ENCODE data around the gene VGLL4. TPM values are rescaled to one million over a fixed set of nuclear protein-coding genes. Genes with fewer than 3 reads are reported as not detected.

VGLL4 gene
- polyA plus RNA-seq, 3 donors, result 8.5 to 13.2 (median 10.0) TPM

DNA sequence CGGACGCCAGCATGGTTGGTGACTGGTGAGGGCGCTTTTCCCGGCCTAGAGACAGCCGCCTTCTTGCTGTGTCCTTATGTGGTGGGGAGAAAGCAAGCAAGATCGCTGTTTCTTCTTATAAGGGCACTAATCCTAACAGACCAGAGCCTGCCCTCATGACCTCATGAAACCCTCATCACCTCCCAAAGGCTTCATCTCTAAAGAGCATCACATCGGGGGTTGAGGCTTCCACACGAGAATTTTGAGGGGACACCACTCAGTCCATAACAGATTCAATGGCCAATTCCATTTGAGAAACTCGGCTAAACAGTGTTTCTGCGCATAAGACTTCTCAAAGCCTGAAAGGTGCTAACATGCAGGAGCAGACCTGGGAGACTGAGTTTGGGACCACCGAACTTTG is 54.0 kb downstream of the VGLL4 start:
- Histone ChIP-seq H2AFZ (ENCODE audit: insufficient read depth, low read depth, low read length, poor library complexity, severe bottlenecking) (no peak overlapping the region), H3K79me2 (ENCODE audit: insufficient read depth, low read length) (peaks cover 79% of the 10 kb centered on the region), H3K4me3 (replicated peaks in 1 of 3; ENCODE audit: low read depth in 2 of 3, low read length in 3 of 3) (no peak overlapping the region), H3K27me3 (ENCODE audit: control insufficient read depth in 2 of 2, insufficient read depth in 2 of 2, low read length in 2 of 2) (no peaks in the 10 kb centered on the region), H4K20me1 (ENCODE audit: insufficient read depth, low read length) (peaks cover 88% of the 10 kb centered on the region), H3K4me2 (replicated peaks; ENCODE audit: extremely low read depth, low read length, poor library complexity, severe bottlenecking) (no peak overlapping the region), H3K27ac (ENCODE audit: low read depth in 1 of 2, low read length in 2 of 2) (no peak overlapping the region), H3K9ac (ENCODE audit: insufficient read depth, low read length, poor library complexity, severe bottlenecking) (no peak overlapping the region), H3K36me3 (replicated peaks in 1 of 2; ENCODE audit: control insufficient read depth in 1 of 2, insufficient read depth in 2 of 2, low read length in 2 of 2) (peaks cover 6 to 49% of the 10 kb centered on the region in 2 donors), H3K4me1 (ENCODE audit: control insufficient read depth in 1 of 2, insufficient read depth in 2 of 2, low read length in 2 of 2) (no peaks in the 10 kb centered on the region), H3K9me3 (replicated peaks in 1 of 2; ENCODE audit: control insufficient read depth in 1 of 2, insufficient read depth in 1 of 2, low read length in 2 of 2) (no peaks in the 10 kb centered on the region)
- no peak overlapping the region for H3K4me3 Mint-ChIP-seq
- intact Hi-C loops (cut with micrococcal nuclease), result no loop called here
- peaks cover 22% of the 10 kb centered on the region for H3K4me1 Mint-ChIP-seq
- no peak for DNase-seq
- no peaks in the 10 kb centered on the region for H3K27me3 Mint-ChIP-seq (ENCODE audit: low read depth in 3 of 3)
- H3K36me3 Mint-ChIP-seq, result peaks cover 26 to 35% of the 10 kb centered on the region in 2 donors
- 86% methylated on average over 7 of the region's 11 CpGs for WGBS (ENCODE audit: insufficient coverage)
- TF ChIP-seq, protein P1, sequence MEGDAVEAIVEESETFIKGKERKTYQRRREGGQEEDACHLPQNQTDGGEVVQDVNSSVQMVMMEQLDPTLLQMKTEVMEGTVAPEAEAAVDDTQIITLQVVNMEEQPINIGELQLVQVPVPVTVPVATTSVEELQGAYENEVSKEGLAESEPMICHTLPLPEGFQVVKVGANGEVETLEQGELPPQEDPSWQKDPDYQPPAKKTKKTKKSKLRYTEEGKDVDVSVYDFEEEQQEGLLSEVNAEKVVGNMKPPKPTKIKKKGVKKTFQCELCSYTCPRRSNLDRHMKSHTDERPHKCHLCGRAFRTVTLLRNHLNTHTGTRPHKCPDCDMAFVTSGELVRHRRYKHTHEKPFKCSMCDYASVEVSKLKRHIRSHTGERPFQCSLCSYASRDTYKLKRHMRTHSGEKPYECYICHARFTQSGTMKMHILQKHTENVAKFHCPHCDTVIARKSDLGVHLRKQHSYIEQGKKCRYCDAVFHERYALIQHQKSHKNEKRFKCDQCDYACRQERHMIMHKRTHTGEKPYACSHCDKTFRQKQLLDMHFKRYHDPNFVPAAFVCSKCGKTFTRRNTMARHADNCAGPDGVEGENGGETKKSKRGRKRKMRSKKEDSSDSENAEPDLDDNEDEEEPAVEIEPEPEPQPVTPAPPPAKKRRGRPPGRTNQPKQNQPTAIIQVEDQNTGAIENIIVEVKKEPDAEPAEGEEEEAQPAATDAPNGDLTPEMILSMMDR (IDR thresholded peaks at IDR 0.05), result no peak
- H3K27ac Mint-ChIP-seq, result peak overlapping the region in 1 of 7 donors; percentile 32
- no peaks in the 10 kb centered on the region for H3K9me3 Mint-ChIP-seq

DNA sequence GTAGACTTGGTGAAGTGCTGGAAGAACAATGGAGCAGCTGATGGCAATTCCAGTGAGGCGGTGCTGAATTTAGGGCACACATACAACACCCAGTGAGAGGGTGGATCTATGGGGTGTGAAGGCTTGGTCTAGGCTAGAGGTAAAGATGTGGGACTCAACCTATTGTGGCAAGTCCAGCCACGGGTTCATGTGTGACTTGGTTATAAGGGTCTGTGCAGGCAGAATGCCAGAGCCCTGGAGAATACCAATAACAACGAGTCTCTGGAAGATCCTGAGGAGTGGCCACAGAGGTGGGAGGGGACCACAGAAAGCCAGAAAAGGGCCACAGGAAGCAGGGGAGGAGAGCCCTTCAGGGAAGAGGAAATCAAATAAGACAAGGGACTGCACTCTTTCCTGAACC is 55.0 kb downstream of the VGLL4 start:
- Mint-ChIP-seq H3K36me3 (peaks cover 22 to 33% of the 10 kb centered on the region in 2 donors), H3K4me1 (peaks cover 24% of the 10 kb centered on the region), H3K27me3 (ENCODE audit: low read depth in 3 of 3) (no peaks in the 10 kb centered on the region), H3K9me3 (no peaks in the 10 kb centered on the region), H3K27ac (peak overlapping the region in 3 of 7 donors; percentile 3 to 83 (median 30)), H3K4me3 (no peak overlapping the region)
- peaks cover 87% of the 10 kb centered on the region for H4K20me1 ChIP-seq (ENCODE audit: insufficient read depth, low read length)
- peaks cover 79% of the 10 kb centered on the region for H3K79me2 ChIP-seq (ENCODE audit: insufficient read depth, low read length)
- peaks cover 4 to 42% of the 10 kb centered on the region in 2 donors for H3K36me3 ChIP-seq (replicated peaks in 1 of 2; ENCODE audit: control insufficient read depth in 1 of 2, insufficient read depth in 2 of 2, low read length in 2 of 2)
- no peak overlapping the region for H3K9ac ChIP-seq (ENCODE audit: insufficient read depth, low read length, poor library complexity, severe bottlenecking)
- 50% methylated on average over 2 of the region's 3 CpGs for WGBS (ENCODE audit: insufficient coverage)
- no peak for DNase-seq
- peak overlapping the region in 1 of 2 donors; percentile 13 for H3K27ac ChIP-seq (ENCODE audit: low read depth in 1 of 2, low read length in 2 of 2)
- TF ChIP-seq, protein P1 (IDR thresholded peaks at IDR 0.05), result no peak
- intact Hi-C loops (cut with micrococcal nuclease), result no loop called here
- no peaks in the 10 kb centered on the region for H3K9me3 ChIP-seq (replicated peaks in 1 of 2; ENCODE audit: control insufficient read depth in 1 of 2, insufficient read depth in 1 of 2, low read length in 2 of 2)
- H3K4me2 ChIP-seq (replicated peaks; ENCODE audit: extremely low read depth, low read length, poor library complexity, severe bottlenecking), result no peak overlapping the region
- no peak overlapping the region for H3K4me3 ChIP-seq (replicated peaks in 1 of 3; ENCODE audit: low read depth in 2 of 3, low read length in 3 of 3)
- no peak overlapping the region for H2AFZ ChIP-seq (ENCODE audit: insufficient read depth, low read depth, low read length, poor library complexity, severe bottlenecking)
- no peaks in the 10 kb centered on the region for H3K27me3 ChIP-seq (ENCODE audit: control insufficient read depth in 2 of 2, insufficient read depth in 2 of 2, low read length in 2 of 2)
- H3K4me1 ChIP-seq (ENCODE audit: control insufficient read depth in 1 of 2, insufficient read depth in 2 of 2, low read length in 2 of 2), result no peaks in the 10 kb centered on the region
